ENCODE results near the gene UTS2R. TPM values are rescaled to one million over a fixed set of nuclear protein-coding genes. Genes with fewer than 3 reads are reported as not detected.
"Not testable (repeated sequence)": the region's sequence is repeated elsewhere in the genome, so short reads cannot be mapped to it uniquely, and the experiment has no call there.

UTS2R gene
- total and polyA plus RNA-seq, 9 donors = 2.2 to 16.5 (median 7.5) TPM

DNA sequence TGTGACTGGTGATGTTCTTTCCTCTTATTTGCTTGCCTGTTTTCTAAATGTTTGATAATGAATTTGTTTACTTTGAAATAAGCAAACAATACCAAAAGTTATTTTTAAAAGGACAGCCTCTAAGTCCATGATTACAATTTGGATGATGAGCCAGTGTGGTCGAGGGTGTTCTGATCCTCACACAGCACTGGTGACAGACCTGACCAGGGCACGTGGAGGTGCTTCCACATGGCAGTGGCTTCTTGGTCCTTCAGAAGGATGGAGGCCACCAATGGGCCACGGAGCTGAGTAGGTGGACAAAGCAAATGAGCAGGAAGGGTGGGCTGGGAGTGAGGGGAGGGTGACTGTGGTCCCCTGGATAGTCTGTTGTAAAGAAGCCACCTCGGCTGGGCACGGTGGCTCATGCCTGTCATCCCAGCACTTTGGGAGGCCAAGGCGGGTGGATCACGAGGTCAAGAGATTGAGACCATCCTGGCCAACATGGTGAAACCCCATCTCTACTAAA is 16.7 kb upstream of the UTS2R start:
- no peaks in the 10 kb centered on the region for H3K36me3 ChIP-seq (ENCODE audit: control insufficient read depth, insufficient read depth, low read length)
- no peak for DNase-seq
- no peak overlapping the region for H3K27ac ChIP-seq (ENCODE audit: low read length)
- H3K9me3 ChIP-seq (replicated peaks; ENCODE audit: control insufficient read depth, low read depth, low read length) = no peaks in the 10 kb centered on the region
- H3K4me1 ChIP-seq (ENCODE audit: control insufficient read depth, insufficient read depth, low read length) = peaks cover 43% of the 10 kb centered on the region
- 95% methylated on average over 3 of the region's 7 CpGs for WGBS (ENCODE audit: insufficient coverage)
- H3K4me3 ChIP-seq (ENCODE audit: low read length) = no peak overlapping the region
- peaks cover 18% of the 10 kb centered on the region for H3K27me3 ChIP-seq (ENCODE audit: control insufficient read depth, insufficient read depth, low read length)

DNA sequence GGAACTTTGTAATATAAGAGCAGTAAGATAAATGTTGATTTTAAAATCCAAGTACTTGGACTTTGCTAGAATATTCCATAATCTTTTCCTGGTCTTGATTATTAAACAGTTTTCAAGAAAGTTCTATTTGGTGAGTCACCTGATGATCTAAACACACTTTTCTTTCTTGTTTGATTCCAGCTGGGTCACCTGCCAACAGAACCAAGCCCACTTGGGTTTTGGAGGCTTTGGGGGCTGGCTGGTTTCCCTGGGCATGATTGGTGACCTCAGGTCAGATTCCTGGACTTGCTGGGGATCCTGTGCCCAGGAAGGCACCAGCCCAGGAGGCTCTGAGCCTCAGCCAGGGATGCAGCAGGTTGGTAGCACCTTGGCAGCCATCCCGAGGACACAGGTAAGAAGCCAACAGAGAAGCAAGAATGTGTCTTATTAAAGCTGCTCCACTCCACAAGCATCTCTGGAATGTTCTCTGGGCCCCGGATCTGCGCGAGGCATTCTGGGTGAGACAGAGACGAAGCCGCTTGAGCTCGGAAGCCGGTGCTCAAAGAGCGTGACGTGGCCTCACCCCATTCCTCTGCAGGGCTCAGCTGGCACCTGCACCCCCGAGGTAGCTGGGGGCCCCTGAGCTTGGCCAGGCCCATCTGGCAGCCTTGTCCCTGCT is 15.7 kb upstream of the UTS2R start:
- DNase-seq = peak; percentile 83
- 48% methylated on average over 11 of the region's 11 CpGs for WGBS (ENCODE audit: insufficient coverage)

DNA sequence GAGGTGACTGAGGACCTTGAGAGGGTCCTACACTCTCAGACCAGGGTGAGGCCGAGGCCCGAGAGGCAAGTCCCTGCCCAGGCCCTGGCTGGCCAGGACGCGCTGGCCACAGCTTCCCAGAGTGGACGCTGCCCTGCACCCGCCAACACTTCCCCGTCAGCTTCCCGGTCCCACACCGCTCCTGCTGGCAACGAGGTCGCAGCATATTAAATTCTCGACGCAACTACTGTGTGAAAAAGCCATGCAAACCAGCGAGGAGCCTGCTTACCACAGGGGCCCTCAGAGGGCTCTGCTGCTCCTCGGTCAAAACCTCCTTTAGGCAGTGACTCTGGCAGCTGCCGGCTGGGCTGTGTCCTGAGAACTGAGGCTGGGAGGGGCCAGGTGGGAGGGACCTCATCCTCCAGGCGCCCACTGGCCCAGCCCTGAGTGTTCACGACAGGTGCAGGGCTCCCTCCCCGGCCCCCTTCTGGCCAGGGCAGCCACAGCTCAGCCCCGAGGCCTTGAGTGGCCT is 14.7 kb upstream of the UTS2R start:
- Histone ChIP-seq H3K27ac (ENCODE audit: low read length) (peak overlapping the region; percentile 42), H3K36me3 (ENCODE audit: control insufficient read depth, insufficient read depth, low read length) (no peaks in the 10 kb centered on the region), H3K4me3 (ENCODE audit: low read length) (no peak overlapping the region), H3K4me1 (ENCODE audit: control insufficient read depth, insufficient read depth, low read length) (peaks cover 38% of the 10 kb centered on the region), H3K9me3 (replicated peaks; ENCODE audit: control insufficient read depth, low read depth, low read length) (no peaks in the 10 kb centered on the region), H3K27me3 (ENCODE audit: control insufficient read depth, insufficient read depth, low read length) (peaks cover 20% of the 10 kb centered on the region)
- 29% methylated on average over 20 of the region's 20 CpGs for WGBS (ENCODE audit: insufficient coverage)
- peak; percentile 48 for DNase-seq

More for the DNA sequence above, 15.7 kb upstream of the UTS2R start:
- Histone ChIP-seq H3K27ac (ENCODE audit: low read length) (peak overlapping the region; percentile 42), H3K4me1 (ENCODE audit: control insufficient read depth, insufficient read depth, low read length) (peaks cover 42% of the 10 kb centered on the region), H3K27me3 (ENCODE audit: control insufficient read depth, insufficient read depth, low read length) (peaks cover 18% of the 10 kb centered on the region), H3K4me3 (ENCODE audit: low read length) (no peak overlapping the region), H3K9me3 (replicated peaks; ENCODE audit: control insufficient read depth, low read depth, low read length) (no peaks in the 10 kb centered on the region), H3K36me3 (ENCODE audit: control insufficient read depth, insufficient read depth, low read length) (no peaks in the 10 kb centered on the region)

DNA sequence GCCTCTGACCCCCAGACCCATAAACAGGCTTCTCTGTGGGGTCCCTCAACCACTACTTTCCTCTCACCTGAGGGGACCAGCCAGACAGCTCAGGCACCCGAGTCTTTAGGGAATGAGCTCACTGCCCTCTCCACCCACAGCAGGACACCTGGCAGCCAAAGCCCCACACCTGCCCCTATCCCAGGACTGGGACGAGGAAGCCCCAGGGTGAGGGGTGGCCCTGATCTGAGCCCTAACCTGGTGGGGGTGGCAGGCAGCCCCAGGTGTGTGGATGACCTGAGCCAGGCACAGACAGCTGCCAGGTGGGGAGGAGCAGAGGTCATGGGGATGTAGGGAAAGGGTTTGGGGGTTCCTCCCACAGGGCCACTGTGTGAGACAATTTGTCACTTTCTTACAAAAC is 14.2 kb upstream of the UTS2R start:
- H3K36me3 ChIP-seq (ENCODE audit: control insufficient read depth, insufficient read depth, low read length) = no peaks in the 10 kb centered on the region
- peaks cover 22% of the 10 kb centered on the region for H3K27me3 ChIP-seq (ENCODE audit: control insufficient read depth, insufficient read depth, low read length)
- no peak overlapping the region for H3K4me3 ChIP-seq (ENCODE audit: low read length)
- DNase-seq = no peak
- peaks cover 33% of the 10 kb centered on the region for H3K4me1 ChIP-seq (ENCODE audit: control insufficient read depth, insufficient read depth, low read length)
- no peaks in the 10 kb centered on the region for H3K9me3 ChIP-seq (replicated peaks; ENCODE audit: control insufficient read depth, low read depth, low read length)
- WGBS (ENCODE audit: insufficient coverage) = 17% methylated on average over 1 of the region's 2 CpGs
- peak overlapping the region; percentile 3 for H3K27ac ChIP-seq (ENCODE audit: low read length)

DNA sequence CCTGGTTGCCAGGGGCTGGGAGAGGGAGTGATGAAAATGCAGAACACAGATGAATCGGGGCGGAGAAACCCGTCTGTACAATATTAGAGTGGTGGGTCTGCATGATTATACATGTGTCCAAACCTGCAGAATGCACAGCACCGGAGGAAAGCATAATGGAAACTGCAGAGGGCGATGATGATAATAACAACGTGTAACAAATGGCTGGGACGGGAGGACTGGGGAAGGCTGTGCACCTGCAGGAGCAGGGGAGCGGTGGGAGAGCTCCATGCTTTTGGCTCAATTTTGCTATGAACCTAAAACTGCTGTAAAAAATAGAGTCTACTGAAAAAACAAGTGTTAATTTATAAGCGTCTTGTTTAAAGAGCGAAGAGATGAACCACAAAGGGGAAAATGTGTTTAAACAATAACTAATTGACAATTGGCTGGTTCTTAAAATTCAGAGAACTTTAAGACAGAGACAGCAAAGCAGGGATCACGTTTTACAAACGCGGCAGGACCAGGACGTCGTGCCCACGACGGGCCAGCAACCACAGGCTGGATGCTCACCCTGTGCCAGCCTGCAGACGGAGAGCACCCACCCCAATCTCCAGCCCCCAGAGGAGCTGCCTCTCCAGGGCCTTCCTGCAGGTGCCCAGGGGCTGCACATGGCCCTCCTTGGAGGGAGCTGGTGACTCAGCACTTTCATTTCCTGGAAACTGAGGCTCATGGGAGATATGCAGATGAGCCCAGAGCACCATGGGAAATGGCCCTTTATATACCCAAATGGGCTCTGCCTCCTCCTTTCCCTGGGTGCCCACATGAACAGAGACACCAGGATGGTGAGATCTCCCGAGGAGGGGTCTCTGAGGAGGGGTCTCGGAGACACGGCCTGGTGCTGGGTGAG is 12.9 kb upstream of the UTS2R start, which contains the start of gene TEX19:
TEX19 (plus strand) TSS at position 783 of the 886 bp plus-strand sequence. CDS start 2,904 bp downstream, outside the sequence.
- no peak within 1 kb of the TSS for H3K27ac ChIP-seq (ENCODE audit: low read length)
- no peak within 1 kb of the TSS for H3K4me3 ChIP-seq (ENCODE audit: low read length)
- WGBS (ENCODE audit: insufficient coverage) = 41% methylated on average over 17 of the region's 21 CpGs

DNA sequence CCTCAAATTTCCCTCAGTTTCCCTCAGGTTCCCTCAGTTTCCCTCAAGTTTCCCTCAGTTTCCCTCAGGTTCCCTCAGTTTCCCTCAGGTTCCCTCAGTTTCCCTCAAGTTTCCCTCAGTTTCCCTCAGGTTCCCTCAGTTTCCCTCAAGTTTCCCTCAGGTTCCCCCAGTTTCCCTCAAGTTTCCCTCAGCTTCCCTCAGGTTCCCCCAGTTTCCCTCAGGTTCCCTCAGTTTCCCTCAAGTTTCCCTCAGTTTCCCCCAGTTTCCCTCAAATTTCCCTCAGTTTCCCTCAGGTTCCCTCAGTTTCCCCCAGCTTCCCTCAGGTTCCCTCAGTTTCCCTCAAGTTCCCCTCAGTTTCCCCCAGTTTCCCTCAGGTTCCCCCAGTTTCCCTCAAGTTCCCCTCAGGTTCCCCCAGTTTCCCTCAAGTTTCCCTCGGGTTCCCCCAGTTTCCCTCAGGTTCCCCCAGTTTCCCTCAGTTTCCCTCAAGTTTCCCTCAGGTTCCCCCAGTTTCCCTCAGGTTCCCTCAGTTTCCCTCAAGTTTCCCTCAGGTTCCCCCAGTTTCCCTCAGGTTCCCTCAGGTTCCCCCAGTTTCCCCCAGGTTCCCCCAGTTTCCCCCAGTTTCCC is 12.0 kb upstream of the UTS2R start:
- H3K4me3 ChIP-seq (ENCODE audit: low read length); H3K36me3 ChIP-seq (ENCODE audit: control insufficient read depth, insufficient read depth, low read length); H3K27ac ChIP-seq (ENCODE audit: low read length); H3K9me3 ChIP-seq (replicated peaks; ENCODE audit: control insufficient read depth, low read depth, low read length); DNase-seq: not testable (repeated sequence)
- peaks cover 24% of the 10 kb centered on the region for H3K27me3 ChIP-seq (ENCODE audit: control insufficient read depth, insufficient read depth, low read length)
- 83% methylated on average over 1 of the region's 1 CpG for WGBS (ENCODE audit: insufficient coverage)
- peaks cover 24% of the 10 kb centered on the region for H3K4me1 ChIP-seq (ENCODE audit: control insufficient read depth, insufficient read depth, low read length)

More for the DNA sequence above, 12.9 kb upstream of the UTS2R start, which contains the start of gene TEX19:
- H3K4me1 ChIP-seq (ENCODE audit: control insufficient read depth, insufficient read depth, low read length) = peaks cover 27% of the 10 kb centered on the region
- H3K9me3 ChIP-seq (replicated peaks; ENCODE audit: control insufficient read depth, low read depth, low read length) = no peaks in the 10 kb centered on the region
- H3K36me3 ChIP-seq (ENCODE audit: control insufficient read depth, insufficient read depth, low read length) = no peaks in the 10 kb centered on the region
- no peak for DNase-seq
- peaks cover 22% of the 10 kb centered on the region for H3K27me3 ChIP-seq (ENCODE audit: control insufficient read depth, insufficient read depth, low read length)

DNA sequence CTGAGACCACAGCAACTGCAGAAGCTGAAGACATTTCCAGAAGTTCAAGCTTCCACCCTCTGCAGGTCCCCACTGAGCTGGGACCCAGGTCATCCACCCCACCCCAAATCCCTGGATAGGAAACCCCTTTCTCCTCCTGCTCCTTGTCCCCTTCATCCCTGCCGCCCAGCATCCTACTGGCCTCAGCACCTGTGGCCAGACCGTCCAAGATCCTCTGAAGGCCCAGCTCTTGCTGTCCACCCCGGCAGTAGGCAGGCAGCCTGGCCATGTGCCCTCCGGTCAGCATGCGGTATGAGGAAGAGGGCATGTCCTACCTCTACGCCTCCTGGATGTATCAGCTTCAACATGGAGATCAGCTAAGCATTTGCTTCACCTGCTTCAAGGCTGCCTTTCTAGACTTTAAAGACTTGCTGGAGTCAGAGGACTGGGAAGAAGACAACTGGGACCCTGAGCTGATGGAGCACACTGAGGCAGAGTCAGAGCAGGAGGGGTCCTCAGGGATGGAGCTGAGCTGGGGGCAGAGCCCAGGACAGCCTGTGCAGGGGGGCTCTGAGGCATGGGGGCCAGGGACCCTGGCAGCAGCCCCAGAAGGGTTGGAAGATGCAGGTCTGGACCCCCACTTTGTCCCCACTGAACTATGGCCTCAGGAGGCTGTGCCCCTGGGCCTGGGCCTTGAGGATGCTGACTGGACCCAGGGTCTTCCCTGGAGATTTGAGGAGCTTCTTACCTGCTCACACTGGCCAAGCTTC is 9.5 kb upstream of the UTS2R start:
- no peak for DNase-seq
- no peak overlapping the region for H3K4me3 ChIP-seq (ENCODE audit: low read length)
- peaks cover 11% of the 10 kb centered on the region for H3K4me1 ChIP-seq (ENCODE audit: control insufficient read depth, insufficient read depth, low read length)
- H3K27me3 ChIP-seq (ENCODE audit: control insufficient read depth, insufficient read depth, low read length) = peaks cover 18% of the 10 kb centered on the region
- no peaks in the 10 kb centered on the region for H3K36me3 ChIP-seq (ENCODE audit: control insufficient read depth, insufficient read depth, low read length)
- no peak overlapping the region for H3K27ac ChIP-seq (ENCODE audit: low read length)
- WGBS (ENCODE audit: insufficient coverage) = 100% methylated on average over 1 of the region's 6 CpGs
- H3K9me3 ChIP-seq (replicated peaks; ENCODE audit: control insufficient read depth, low read depth, low read length) = no peaks in the 10 kb centered on the region

DNA sequence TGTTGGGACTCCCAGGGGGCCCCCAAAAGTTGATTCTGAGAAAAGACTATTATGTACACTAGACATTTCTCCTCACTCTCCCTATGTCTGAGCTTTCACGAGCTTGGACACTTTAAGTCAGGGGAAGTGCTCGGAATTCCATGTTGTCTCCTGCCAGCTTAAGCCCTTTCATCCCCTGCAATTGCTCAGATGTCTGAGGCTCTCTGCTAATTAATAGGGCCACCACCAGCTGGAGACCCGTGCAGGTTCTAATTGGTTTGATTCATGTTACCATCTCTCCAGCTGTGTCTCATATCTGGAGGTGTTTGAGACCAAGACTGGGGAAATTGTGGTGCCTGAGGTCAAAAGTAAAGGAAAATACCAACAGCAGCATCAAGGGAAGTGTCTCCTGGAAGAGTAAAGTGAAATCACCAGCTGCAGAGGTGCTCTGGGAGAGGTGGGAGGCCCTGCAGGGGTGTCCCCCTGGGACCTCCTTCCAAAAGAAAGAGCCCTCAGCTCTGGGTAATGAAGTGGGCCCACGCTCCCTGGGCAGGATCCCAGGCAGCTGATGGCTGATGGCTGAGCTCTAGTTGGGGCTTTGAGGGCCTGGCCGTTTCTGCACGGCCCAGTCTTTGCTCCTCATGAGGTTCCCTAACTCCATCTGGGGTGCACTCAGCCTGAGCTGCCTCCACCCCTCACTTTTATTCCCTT is 5.8 kb upstream of the UTS2R start:
- Histone ChIP-seq H3K27me3 (ENCODE audit: control insufficient read depth, insufficient read depth, low read length) (peaks cover 31% of the 10 kb centered on the region), H3K9me3 (replicated peaks; ENCODE audit: control insufficient read depth, low read depth, low read length) (no peaks in the 10 kb centered on the region), H3K4me3 (ENCODE audit: low read length) (no peak overlapping the region), H3K27ac (ENCODE audit: low read length) (no peak overlapping the region), H3K4me1 (ENCODE audit: control insufficient read depth, insufficient read depth, low read length) (peaks cover 8% of the 10 kb centered on the region), H3K36me3 (ENCODE audit: control insufficient read depth, insufficient read depth, low read length) (no peaks in the 10 kb centered on the region)
- no peak for DNase-seq
- 54% methylated on average over 3 of the region's 6 CpGs for WGBS (ENCODE audit: insufficient coverage)

DNA sequence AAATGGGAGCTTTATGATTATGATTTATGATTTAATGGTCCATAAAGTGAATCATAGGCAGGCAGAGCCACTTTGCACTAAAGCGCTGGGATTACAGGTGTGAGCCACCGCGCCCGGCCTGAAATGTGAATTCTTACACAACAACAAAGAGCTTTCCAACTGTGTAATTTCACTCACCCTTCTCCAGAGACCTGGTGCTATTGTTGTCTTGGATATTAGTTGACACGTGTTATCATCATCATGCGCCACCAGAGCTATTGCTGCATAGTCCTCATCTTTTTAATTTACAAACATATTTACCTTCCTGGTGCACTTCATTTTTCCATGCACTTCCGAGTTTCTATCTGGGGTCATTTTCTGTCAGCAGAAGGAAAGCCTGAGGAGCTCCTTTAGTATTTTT is 4.8 kb upstream of the UTS2R start:
- Histone ChIP-seq H3K4me3 (ENCODE audit: low read length) (no peak overlapping the region), H3K36me3 (ENCODE audit: control insufficient read depth, insufficient read depth, low read length) (no peaks in the 10 kb centered on the region), H3K27me3 (ENCODE audit: control insufficient read depth, insufficient read depth, low read length) (peaks cover 36% of the 10 kb centered on the region), H3K9me3 (replicated peaks; ENCODE audit: control insufficient read depth, low read depth, low read length) (no peaks in the 10 kb centered on the region), H3K27ac (ENCODE audit: low read length) (no peak overlapping the region), H3K4me1 (ENCODE audit: control insufficient read depth, insufficient read depth, low read length) (peaks cover 14% of the 10 kb centered on the region)
- no peak for DNase-seq
- no CpG with 5 or more reads among the region's 7 CpGs for WGBS (ENCODE audit: insufficient coverage)

Data from muscle of leg (tissue), 11 donors.